ENCODE data around the gene EGFLAM. TPM values are rescaled to one million over a fixed set of nuclear protein-coding genes. Genes with fewer than 3 reads are reported as not detected.

The EGFLAM gene
- total and polyA plus RNA-seq, 2 donors (not counting 3 experiments of a cell fraction or from before 2014, with no cell fraction given), result 1.2 to 2.7 TPM

DNA sequence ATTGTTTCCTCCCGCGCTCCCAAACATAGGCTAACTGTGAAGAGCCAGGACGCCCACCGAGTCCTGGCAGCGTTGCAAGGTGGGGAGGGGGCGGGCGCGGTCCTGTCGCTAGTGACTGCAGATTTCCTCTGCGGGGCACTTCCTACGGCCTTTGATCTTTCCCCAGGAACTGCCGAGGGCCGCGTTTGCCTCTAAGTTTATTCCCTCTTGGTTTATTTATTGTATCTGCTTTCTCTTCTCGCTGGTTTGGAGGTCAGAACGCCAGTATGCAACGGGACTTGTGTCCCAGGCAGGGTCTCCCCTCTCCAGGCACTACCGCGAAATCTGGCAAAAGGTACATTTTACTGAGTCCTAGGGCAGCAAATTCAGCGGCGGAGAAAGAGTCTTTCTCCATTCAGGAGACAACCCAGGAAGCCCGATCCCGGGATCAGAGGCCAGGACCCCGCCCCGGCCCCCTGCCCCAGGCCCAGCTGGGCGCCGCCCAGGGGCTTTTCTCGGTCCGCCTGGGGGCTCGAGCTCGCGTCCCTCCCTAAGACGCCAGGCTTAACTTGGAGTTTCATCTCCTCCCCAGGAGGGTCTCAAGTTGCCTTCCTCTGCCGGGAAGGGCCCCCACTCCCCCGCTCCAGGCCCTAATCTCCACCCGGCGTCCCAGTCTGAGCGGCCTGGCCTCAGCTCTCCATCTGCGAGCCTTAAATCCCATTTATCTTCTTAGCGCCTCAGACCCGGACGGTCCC is 884 bp upstream of the EGFLAM start:
- Histone ChIP-seq H3K27ac (ENCODE audit: insufficient read depth, low read depth, low read length) (no peak overlapping the region), H3K9me1 (replicated peaks; ENCODE audit: control insufficient read depth, extremely low read depth, insufficient read depth, low read length) (no peaks in the 10 kb centered on the region), H3K79me2 (ENCODE audit: control insufficient read depth, insufficient read depth, low read length) (no peaks in the 10 kb centered on the region), H3K4me3 (replicated peaks in 1 of 3; ENCODE audit: insufficient read depth in 1 of 3, low read depth in 1 of 3, low read length in 3 of 3) (no peak overlapping the region), H4K20me1 (replicated peaks; ENCODE audit: control insufficient read depth, extremely low read depth, insufficient read depth, low read length) (no peaks in the 10 kb centered on the region), H3K4me2 (ENCODE audit: insufficient read depth, low read length) (no peak overlapping the region), H3K4me1 (ENCODE audit: control insufficient read depth, extremely low read depth, insufficient read depth, low read length) (no peaks in the 10 kb centered on the region), H3K36me3 (ENCODE audit: control insufficient read depth in 2 of 2, extremely low read depth in 1 of 2, insufficient read depth in 2 of 2, low read length in 2 of 2) (no peaks in the 10 kb centered on the region), H2AFZ (ENCODE audit: low read depth, low read length) (no peak overlapping the region), H3K9ac (replicated peaks; ENCODE audit: extremely low read depth, insufficient read depth, low read length) (no peak overlapping the region), H3K27me3 (ENCODE audit: control insufficient read depth in 2 of 2, insufficient read depth in 2 of 2, low read length in 2 of 2) (peaks cover 39 to 66% of the 10 kb centered on the region in 2 experiments), H3K9me3 (replicated peaks; ENCODE audit: control insufficient read depth, insufficient read depth, low read length) (no peaks in the 10 kb centered on the region)
- ChIA-PET POLR2A (no interaction called here), CTCF (interaction anchor here (2.0 kb wide), 1 partner anchor 8 kb away, joined by 17 read pairs; no protein-coding TSS in a partner anchor)
- BruUV-seq (replicated peaks), result no TSS peak
- DNase-seq (ENCODE audit: low read depth, low spot score) (no peak), FAIRE-seq (no peak)
- dilution Hi-C loops (cut with MboI; ENCODE audit: extremely low pct_ligation_motif_present, low sequenced_read_pairs), result no loop called here
- intact Hi-C loops (cut with micrococcal nuclease), result no loop called here
- TF ChIP-seq EZH2 (IDR thresholded peaks at IDR 0.05; ENCODE audit: borderline replicate concordance, low read depth, low read length, severe bottlenecking) (no peak), POLR2A (IDR thresholded peaks at IDR 0.05; ENCODE audit: low read depth, low read length) (no peak), MYC (IDR thresholded peaks at IDR 0.05; ENCODE audit: low read depth, low read length) (no peak), GATA2 (IDR thresholded peaks at IDR 0.05; ENCODE audit: insufficient read depth, insufficient read length, low read depth, low read length) (no peak), FOS (IDR thresholded peaks at IDR 0.05; ENCODE audit: borderline replicate concordance, insufficient read depth, low read length) (no peak), JUN (IDR thresholded peaks at IDR 0.05; ENCODE audit: borderline replicate concordance, insufficient read depth, insufficient read length, low read depth) (no peak), POLR2AphosphoS5 (IDR thresholded peaks at IDR 0.05; ENCODE audit: insufficient read depth, low read depth, low read length) (no peak)
- TF ChIP-seq, protein P1, sequence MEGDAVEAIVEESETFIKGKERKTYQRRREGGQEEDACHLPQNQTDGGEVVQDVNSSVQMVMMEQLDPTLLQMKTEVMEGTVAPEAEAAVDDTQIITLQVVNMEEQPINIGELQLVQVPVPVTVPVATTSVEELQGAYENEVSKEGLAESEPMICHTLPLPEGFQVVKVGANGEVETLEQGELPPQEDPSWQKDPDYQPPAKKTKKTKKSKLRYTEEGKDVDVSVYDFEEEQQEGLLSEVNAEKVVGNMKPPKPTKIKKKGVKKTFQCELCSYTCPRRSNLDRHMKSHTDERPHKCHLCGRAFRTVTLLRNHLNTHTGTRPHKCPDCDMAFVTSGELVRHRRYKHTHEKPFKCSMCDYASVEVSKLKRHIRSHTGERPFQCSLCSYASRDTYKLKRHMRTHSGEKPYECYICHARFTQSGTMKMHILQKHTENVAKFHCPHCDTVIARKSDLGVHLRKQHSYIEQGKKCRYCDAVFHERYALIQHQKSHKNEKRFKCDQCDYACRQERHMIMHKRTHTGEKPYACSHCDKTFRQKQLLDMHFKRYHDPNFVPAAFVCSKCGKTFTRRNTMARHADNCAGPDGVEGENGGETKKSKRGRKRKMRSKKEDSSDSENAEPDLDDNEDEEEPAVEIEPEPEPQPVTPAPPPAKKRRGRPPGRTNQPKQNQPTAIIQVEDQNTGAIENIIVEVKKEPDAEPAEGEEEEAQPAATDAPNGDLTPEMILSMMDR (IDR thresholded peaks at IDR 0.05; ENCODE audit: extremely low read depth in 1 of 2, insufficient read depth in 1 of 2, low read depth in 1 of 2, low read length in 2 of 2), result no peak
- TF ChIP-seq, protein P2, sequence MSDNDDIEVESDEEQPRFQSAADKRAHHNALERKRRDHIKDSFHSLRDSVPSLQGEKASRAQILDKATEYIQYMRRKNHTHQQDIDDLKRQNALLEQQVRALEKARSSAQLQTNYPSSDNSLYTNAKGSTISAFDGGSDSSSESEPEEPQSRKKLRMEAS (IDR thresholded peaks at IDR 0.05; ENCODE audit: insufficient read depth, insufficient read length), result no peak
